ENCODE measurements around the gene SHLD1. TPM values are rescaled to one million over a fixed set of nuclear protein-coding genes. Genes with fewer than 3 reads are reported as not detected.
"Not testable (repeated sequence)": the region's sequence is repeated elsewhere in the genome, so short reads cannot be mapped to it uniquely, and the experiment has no call there.

SHLD1 gene
- total RNA-seq, 1 experiment from 2014 or later = 8.2 TPM

- Histone ChIP-seq H3K4me3 (no peak overlapping the region), H3K27me3 (no peaks in the 10 kb centered on the region), H3K27ac (no peak overlapping the region), H3K9me3 (replicated peaks) (no peaks in the 10 kb centered on the region), H3K4me1 (peaks cover 3% of the 10 kb centered on the region; the same call in 1 of the 2 replicates), H3K36me3 (no peaks in the 10 kb centered on the region; the same call in 1 of the 2 replicates)
- DNase-seq = no peak
Observed at GRCh38 chr20:5781798-5782750, 31.9 kb downstream of the SHLD1 start.

- H3K27me3 ChIP-seq = no peaks in the 10 kb centered on the region
- H3K36me3 ChIP-seq = no peaks in the 10 kb centered on the region; the same call in 1 of the 2 replicates
- no peak overlapping the region for H3K27ac ChIP-seq
- H3K4me1 ChIP-seq = peaks cover 5% of the 10 kb centered on the region
- H3K9me3 ChIP-seq (replicated peaks) = no peaks in the 10 kb centered on the region
- DNase-seq = no peak
- H3K4me3 ChIP-seq = no peak overlapping the region
Observed at GRCh38 chr20:5784735-5785134, 34.5 kb downstream of the SHLD1 start.

GRCh38 chr20:5785146-5785545, 34.9 kb downstream of the SHLD1 start:
- no peaks in the 10 kb centered on the region for H3K9me3 ChIP-seq (replicated peaks)
- H3K36me3 ChIP-seq = no peaks in the 10 kb centered on the region; the same call in 1 of the 2 replicates
- no peak for DNase-seq
- H3K27ac ChIP-seq = no peak overlapping the region
- no peak overlapping the region for H3K4me3 ChIP-seq
- peaks cover 5% of the 10 kb centered on the region for H3K4me1 ChIP-seq
- no peaks in the 10 kb centered on the region for H3K27me3 ChIP-seq

DNA sequence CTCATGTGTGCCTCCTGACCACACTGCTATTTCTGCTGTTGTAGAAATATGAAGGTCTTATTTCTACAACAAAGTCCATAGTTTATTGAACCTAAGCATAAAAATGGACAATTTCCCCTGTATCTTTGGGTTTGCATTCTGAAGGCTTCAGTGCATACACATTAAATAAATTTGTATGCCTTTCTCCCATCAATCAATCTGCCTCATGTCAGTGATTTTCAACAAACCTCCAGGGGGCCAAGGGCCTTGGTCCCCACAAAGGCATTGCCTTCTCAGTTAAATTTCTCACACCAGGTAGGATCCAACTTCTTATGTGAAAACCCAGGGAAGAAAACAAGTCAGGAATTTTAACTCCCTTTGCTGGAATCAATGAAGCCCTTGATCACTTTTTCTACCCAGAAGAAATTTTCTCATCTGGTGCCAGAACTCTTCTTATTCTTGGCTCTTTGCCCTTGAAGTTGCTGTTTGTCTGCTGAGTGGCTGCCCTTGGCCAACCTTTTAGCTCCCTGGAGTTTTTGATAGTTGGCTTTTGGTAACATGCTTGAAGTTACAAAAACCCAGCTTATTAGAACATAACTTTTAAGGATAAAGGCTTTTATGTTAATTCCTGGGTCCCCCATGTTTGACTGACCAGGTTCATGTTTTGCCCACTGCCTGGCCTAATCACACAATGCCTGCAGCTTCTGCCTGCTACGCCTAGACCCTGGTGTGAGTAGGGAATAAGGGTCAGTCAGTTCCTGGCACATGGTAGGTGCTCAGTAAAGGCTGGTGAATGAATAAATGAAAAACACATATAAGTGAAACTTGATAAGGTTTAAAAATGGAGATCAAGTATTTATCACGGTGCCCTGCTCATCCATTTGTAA, 37.0 kb downstream of the SHLD1 start:
- Histone ChIP-seq H3K27ac (no peak overlapping the region), H3K4me3 (no peak overlapping the region), H3K36me3 (no peaks in the 10 kb centered on the region; the same call in 1 of the 2 replicates), H3K4me1 (peaks cover 5% of the 10 kb centered on the region), H3K27me3 (no peaks in the 10 kb centered on the region), H3K9me3 (replicated peaks) (no peaks in the 10 kb centered on the region)
- DNase-seq = peak in 1 of 2 experiments; percentile 50

- no peaks in the 10 kb centered on the region for H3K36me3 ChIP-seq
- no peaks in the 10 kb centered on the region for H3K27me3 ChIP-seq
- H3K4me1 ChIP-seq = peaks cover 5% of the 10 kb centered on the region
- H3K9me3 ChIP-seq (replicated peaks) = no peaks in the 10 kb centered on the region
- DNase-seq = no peak
- H3K4me3 ChIP-seq = no peak overlapping the region
- no peak overlapping the region for H3K27ac ChIP-seq
Observed at GRCh38 chr20:5787796-5788165, 37.6 kb downstream of the SHLD1 start.

DNA sequence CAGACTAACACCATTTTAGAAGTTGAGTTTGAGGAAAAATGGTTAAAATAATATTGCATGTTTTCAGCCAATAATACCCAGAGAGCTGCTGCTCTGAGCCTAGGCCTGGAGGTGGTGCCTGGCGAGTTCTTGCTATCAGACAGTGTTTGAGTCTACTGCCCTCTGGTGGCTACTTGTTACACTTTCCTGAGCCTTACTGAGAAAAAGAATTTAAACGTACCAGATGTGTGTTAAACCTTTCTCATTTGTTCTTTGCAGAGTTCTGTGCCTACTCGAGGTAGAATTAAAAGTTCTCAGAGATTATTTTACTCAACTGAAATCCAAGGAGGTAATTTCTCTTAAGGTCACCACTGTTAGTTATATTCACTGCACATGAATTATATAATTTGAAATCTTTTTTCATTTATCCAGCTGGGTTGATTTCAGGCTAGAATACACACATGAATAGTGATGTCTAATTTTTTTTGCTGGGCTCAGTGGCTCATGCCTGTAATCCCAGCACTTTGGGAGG, 38.2 kb downstream of the SHLD1 start:
- Histone ChIP-seq H3K4me3 (no peak overlapping the region), H3K27ac (no peak overlapping the region), H3K4me1 (peaks cover 5% of the 10 kb centered on the region), H3K36me3 (no peaks in the 10 kb centered on the region), H3K9me3 (replicated peaks) (no peaks in the 10 kb centered on the region), H3K27me3 (no peaks in the 10 kb centered on the region)
- peak; percentile 85 to 95 for DNase-seq

DNA sequence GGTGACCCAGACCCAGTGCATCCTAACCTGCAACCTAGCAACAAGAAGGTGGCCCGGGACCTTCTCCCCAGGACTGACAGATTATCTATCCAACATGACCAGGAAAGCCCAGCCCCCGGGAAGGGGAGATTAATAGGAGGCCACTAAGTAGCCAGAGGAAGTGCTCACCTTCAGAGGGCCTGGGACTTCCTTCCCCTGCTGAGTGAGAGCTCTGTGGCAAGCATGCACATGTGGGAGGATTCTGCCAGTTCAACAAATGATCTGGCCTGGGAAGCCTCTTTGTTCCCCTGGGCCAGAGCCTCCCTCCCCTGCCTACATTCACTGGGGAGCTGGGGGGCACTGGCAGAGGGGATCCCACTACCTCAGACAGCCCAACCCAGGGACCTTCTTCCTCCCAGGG, 39.6 kb downstream of the SHLD1 start:
- Histone ChIP-seq H3K36me3 (no peaks in the 10 kb centered on the region), H3K27me3 (no peaks in the 10 kb centered on the region), H3K27ac (no peak overlapping the region), H3K4me3 (no peak overlapping the region), H3K4me1 (peaks cover 5% of the 10 kb centered on the region), H3K9me3 (replicated peaks) (no peaks in the 10 kb centered on the region)
- no peak for DNase-seq

DNA sequence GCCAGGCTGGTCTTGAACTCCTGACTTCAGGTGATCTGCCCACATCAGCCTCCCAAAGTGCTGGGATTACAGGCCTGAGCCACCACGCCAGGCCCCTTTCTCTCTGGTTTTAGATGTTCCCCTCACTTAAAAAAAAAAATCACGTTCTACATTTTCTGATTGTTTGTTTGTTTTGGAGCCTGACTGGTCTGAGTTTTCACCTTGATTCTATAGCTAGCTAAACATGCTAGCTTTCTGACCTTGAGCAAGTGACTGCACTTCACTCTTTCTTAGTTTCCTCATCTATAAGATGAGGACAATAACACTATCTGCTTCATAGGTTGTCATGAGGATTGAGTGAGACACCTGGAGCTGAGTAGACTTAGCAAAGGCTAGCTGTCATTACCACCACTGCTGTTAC, 43.7 kb downstream of the SHLD1 start:
- Histone ChIP-seq H3K4me3 (no peak overlapping the region), H3K9me3 (replicated peaks) (no peaks in the 10 kb centered on the region), H3K27ac (no peak overlapping the region), H3K4me1 (no peaks in the 10 kb centered on the region), H3K36me3 (no peaks in the 10 kb centered on the region), H3K27me3 (no peaks in the 10 kb centered on the region)
- DNase-seq = no peak

DNA sequence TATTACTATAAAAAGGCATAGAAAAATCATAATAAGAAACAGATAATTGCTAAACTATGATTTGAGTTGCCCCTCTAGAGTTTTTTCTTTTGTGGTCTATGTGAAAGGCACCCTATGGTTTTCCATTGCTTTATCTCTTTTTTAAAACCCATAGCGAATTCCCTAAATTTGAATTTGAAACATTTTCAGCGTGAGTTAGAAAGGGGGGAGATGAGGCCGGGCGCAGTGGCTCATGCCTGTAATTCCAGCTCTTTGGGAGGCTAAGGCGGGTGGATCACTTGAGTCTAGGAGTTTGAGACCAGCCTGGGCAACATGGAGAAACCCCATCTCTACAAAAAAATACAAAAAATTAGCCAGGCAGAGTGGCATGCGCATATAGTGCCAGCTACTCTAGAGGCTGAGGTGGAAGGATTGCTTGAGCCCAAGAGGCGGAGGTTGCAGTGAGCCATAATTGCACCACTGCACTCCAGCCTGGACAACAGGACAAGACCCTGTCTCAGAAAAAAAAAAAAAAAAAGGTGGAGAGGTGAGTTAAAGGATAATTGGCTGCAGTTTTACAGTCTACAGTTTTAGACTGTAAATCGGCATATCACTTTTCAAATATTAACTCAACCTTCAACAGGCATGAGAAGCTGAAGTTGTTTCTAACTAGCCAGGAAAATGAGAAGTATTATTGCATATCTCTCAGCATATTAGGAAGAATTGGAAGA, 46.3 kb downstream of the SHLD1 start:
- Histone ChIP-seq H3K4me1 (no peaks in the 10 kb centered on the region), H3K4me3 (no peak overlapping the region), H3K36me3 (no peaks in the 10 kb centered on the region), H3K27me3 (no peaks in the 10 kb centered on the region), H3K9me3 (replicated peaks) (no peaks in the 10 kb centered on the region), H3K27ac (no peak overlapping the region)
- no peak for DNase-seq

- Histone ChIP-seq H3K27ac (no peak overlapping the region), H3K9me3 (replicated peaks) (no peaks in the 10 kb centered on the region), H3K36me3 (no peaks in the 10 kb centered on the region), H3K4me1 (no peaks in the 10 kb centered on the region), H3K4me3 (no peak overlapping the region), H3K27me3 (no peaks in the 10 kb centered on the region)
- DNase-seq = no peak
Observed at GRCh38 chr20:5797165-5797564, 47.0 kb downstream of the SHLD1 start.

- no peak overlapping the region for H3K4me3 ChIP-seq
- H3K4me1 ChIP-seq = no peaks in the 10 kb centered on the region
- no peak overlapping the region for H3K27ac ChIP-seq
- no peaks in the 10 kb centered on the region for H3K27me3 ChIP-seq
- H3K9me3 ChIP-seq (replicated peaks) = no peaks in the 10 kb centered on the region
- DNase-seq = no peak
- no peaks in the 10 kb centered on the region for H3K36me3 ChIP-seq
Observed at GRCh38 chr20:5797843-5798462, 47.8 kb downstream of the SHLD1 start.

DNA sequence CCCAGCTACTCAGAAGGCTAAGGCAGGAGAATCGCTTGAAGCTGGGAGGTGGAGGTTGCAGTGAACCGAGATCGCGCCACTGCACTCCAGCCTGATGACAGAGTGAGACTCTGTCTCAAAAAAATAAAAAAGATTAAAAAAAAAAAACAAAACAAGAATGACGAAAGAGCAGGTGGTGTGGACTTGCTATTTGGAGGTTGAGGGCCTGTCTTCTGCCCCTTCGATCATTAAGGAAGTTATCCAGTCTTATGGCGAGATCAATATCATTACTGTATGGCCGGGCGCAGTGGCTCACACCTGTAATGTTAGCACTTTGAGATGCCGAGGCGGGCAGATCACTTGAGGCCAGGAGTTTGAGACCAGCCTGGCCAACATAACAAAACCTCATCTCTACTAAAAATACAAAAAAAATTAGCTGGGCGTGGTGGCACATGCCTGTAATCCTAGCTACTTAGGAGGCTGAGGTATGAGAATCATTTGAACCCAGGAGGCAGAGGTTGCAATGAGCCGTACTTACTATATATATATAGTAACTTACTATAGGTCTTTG, 53.6 kb downstream of the SHLD1 start:
- not testable (repeated sequence) for H3K9me3 ChIP-seq (replicated peaks); H3K27ac ChIP-seq; H3K36me3 ChIP-seq; H3K4me1 ChIP-seq; DNase-seq; H3K27me3 ChIP-seq; H3K4me3 ChIP-seq

- DNase-seq = no peak
- Histone ChIP-seq H3K27me3 (no peaks in the 10 kb centered on the region), H3K4me1 (peaks cover 4% of the 10 kb centered on the region; the same call in 1 of the 2 replicates), H3K36me3 (no peaks in the 10 kb centered on the region), H3K9me3 (replicated peaks) (no peaks in the 10 kb centered on the region), H3K27ac (no peak overlapping the region), H3K4me3 (no peak overlapping the region)
Observed at GRCh38 chr20:5806457-5807263, 56.5 kb downstream of the SHLD1 start.

Data from SJCRH30 (cell line).